Inferior parietal cortex (tissue), 1 donor: ENCODE data around the gene SYK.
"Not testable (repeated sequence)": the region's sequence is repeated elsewhere in the genome, so short reads cannot be mapped to it uniquely, and the experiment has no call there.

Experiments used
- DNase-seq: peaks from one replicate; pipeline ENCODE4 v3.0.0-alpha.2; 2016; ENCODE audit errors: extremely low spot score

The SYK gene

GRCh38 chr9:90801241-90801972 lies at the start of gene SYK:
Gene SYK, plus strand, starts transcription at chr9:90801819. Its CDS starts 42,080 bp downstream, at chr9:90843899.
- DNase-seq, result no peak

DNA sequence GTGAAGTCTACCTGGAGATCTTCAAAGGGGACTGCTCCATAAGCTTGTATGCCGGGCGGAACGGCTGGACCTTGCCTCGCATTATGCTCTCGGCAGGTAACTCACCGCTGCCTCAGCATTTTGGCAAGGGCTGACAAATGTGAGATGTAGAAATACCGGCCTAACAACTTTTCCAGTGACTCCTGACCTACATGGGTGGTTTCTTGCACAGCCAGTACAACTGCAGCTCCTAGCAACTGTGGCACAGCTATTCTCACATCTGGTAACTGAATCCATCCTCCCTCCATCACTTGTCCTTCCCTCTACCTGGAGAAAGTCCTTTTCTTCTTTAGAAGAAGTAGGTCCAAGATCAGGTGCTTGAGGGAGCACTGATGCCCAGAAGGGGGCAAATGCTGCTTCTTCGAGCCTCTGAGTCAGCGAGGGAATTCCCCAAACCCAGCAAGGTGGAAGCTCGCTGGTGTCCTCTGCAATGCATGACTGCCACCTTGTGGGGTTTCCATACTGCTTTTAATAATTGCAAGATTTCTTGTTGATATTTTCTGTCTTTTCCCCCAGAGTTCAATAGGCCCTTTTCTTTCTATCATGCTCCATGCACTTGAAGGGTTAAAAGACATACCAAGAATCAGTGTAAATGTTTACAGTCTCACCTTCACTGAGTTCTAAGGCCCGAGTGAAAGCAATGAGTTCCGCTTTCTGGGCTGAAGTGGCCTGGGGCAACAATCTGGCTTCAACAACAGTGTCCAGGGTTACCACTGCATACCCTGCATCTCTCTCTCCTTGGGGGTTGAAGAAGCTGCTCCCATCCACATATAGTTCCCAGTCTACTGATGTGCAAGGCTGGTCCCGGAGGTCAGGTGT lies 45.9 kb upstream of the SYK start:
- peak; percentile 53 for DNase-seq

DNA sequence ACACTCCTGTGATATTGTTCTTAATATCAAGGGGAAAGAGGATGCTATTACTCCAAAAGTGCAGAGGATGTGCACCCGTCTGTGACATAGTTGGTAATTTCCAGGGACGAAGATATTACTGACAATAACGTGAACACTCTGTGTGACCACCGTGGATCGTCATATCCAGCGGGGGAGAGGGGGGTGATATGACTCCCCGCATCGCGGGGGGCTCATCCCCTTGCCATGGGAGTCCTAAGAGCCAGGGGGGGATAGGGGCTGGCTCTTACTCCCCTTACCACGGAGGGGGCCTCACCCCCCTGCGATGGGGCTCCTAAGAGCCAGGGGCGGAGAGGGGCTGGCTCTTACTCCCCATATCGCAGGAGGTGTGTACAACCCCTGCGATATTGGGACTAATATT lies 41.0 kb upstream of the SYK start:
- not testable (repeated sequence) for DNase-seq

GRCh38 chr9:90766731-90767130 lies 34.9 kb upstream of the SYK start:
- DNase-seq, result no peak

DNA sequence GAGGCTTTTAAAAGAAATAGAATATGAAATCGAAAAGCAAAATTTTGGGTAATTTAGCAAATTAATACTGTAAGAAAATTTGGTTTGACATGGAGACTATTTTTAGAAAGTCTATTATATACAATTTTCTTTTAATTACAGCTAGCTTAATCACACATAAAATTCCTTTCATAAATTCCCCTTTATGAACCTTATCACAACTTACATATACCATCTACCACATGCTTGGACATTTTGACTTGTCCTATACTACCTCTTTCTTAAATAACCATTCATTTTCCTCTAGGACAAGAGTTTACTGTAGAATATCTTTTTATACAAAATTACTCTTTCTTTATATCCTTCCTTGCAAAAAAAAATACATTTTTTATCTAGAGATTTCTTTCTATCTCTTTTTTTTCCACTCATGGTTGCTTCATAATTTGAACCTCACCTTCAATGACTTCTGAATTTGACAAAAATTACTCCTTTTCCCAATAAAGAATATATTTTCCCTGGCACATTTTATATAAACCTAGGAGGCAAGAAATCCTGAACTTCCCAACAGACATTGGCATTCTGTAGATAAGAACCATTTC lies 34.0 kb upstream of the SYK start:
- DNase-seq, result no peak

DNA sequence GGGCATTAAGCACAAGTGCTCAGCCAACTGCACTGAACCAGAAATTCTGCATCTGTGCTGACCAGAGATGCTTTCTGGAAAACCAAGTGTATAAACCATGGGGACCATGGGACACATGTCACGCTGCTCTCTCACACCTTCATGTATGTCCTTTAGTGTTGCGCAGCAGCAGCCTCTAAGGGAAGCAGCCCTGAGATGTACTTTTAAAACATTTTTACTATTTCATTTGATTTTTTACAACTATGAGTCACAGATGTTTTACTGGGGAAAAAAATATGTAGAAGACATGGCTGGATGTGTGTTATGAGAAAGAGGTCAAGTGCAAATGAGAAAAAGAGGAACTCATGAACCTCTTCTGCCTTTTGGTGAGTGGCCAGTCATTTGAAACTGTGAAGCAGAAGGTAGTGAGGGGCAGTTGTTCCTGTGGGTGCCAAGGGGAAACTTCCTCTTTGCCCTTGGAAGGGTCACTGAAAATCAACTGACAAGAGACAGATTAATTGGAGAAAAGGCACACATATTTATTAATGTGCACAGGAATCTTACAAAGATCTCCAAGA lies 31.4 kb upstream of the SYK start:
- DNase-seq, result no peak

GRCh38 chr9:90770927-90771326 lies 30.7 kb upstream of the SYK start:
- no peak for DNase-seq

GRCh38 chr9:90772386-90772785 lies 29.2 kb upstream of the SYK start:
- no peak for DNase-seq

- DNase-seq, result no peak
Observed at GRCh38 chr9:90773617-90774016, 28.0 kb upstream of the SYK start.

- DNase-seq, result no peak
Observed at GRCh38 chr9:90774071-90774470, 27.5 kb upstream of the SYK start.

- no peak for DNase-seq
Observed at GRCh38 chr9:90774682-90775081, 26.9 kb upstream of the SYK start.

DNA sequence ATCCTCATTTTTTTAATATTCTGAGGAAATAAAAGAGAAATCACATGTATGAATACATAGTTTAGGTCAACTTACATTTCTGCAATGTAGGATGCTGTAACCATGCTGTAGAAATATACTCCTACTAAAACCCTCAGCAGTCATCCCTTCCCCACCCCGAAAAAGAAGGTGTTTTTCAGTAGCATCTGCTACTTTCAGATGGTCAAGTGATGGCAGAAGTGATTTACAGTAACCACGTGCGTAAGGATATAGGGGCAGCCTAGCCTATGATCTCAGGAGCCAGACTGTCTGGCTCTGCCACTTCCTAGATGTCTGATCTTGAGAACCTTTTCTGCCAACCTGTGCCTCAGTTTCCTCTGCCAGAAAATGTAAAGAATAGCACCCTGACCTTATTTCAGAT lies 26.0 kb upstream of the SYK start:
- DNase-seq, result no peak

DNA sequence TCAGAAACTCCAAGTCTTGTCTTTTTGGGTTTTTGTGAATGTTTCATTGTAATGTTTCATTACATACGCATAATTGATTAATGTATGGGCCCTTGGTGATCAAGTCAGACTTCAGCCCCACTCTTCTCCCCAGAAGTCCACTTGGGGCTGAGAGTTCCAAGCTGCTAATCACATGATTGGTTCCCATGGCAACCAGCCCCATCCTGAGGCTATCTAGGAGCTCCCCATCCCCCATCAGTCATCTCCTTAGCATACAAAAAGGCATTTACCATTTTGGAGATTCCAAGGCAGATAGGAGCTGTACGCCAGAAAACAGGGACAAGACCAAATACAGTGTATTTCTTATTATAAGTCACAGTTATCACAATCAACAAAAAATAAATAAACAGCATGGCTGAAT lies 22.9 kb upstream of the SYK start:
- DNase-seq, result no peak

DNA sequence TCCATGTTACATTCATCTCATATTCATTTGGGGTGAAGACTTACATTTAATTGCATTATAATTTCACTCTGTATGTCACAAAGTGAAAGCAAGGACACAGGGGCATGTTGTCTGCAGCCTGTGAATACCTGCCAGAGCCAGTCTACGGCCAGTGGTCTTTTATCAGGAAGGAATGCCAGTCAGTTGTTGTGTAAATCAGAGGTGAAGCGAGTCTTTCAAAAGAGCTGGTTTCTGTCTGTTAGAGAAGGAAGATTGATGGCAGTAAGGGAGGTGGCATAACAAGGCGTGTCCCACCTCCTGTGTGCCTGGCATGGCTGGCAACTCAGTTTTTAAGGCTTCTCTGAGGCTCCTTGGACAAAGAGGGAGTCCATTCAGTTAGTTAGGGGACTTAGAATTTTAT lies 18.1 kb upstream of the SYK start:
- no peak for DNase-seq

DNA sequence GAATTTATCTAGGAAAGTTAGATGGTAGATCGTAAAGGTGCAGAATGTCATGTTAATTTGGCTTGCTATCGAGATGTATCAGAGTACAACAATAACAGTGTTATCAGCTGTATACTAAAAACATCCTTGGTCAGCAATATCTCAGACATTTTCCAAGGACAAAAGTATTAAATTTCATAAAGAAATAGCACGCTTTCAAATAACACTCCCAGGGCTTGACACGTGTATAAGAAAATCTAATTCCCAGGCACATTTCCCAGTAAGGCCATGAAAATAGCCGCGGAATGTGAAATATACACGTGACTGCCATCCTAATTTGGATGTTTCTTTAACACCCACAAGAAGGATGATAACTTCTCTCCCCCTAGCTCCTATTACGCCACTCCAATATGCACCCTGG lies 17.7 kb upstream of the SYK start:
- no peak for DNase-seq

- DNase-seq, result no peak
Observed at GRCh38 chr9:90787771-90788460, 13.7 kb upstream of the SYK start.

- not testable (repeated sequence) for DNase-seq
Observed at GRCh38 chr9:90788527-90788926, 13.1 kb upstream of the SYK start.

DNA sequence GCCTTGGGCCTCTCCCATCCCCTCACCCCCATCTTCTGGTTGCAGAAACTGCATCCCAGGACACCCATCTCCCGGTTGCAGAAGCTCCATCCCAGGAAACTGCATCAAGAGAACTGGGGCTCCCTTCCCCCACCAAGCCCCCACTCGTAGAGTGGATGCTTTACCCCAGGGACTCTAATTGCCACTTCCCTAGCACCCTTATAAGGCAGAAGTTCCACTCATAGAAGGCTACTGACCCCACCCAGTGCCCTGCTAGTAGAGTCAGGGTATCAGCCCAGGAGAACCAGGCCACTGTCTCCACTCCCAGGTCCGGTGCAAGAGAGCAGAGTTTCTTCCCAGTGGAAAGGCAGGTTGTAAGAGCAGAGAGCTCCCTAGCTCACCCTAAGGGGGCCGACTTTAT lies 12.2 kb upstream of the SYK start:
- no peak for DNase-seq

GRCh38 chr9:90789862-90790261 lies 11.8 kb upstream of the SYK start:
- DNase-seq, result no peak

GRCh38 chr9:90793024-90793423 lies 8.6 kb upstream of the SYK start:
- not testable (repeated sequence) for DNase-seq

DNA sequence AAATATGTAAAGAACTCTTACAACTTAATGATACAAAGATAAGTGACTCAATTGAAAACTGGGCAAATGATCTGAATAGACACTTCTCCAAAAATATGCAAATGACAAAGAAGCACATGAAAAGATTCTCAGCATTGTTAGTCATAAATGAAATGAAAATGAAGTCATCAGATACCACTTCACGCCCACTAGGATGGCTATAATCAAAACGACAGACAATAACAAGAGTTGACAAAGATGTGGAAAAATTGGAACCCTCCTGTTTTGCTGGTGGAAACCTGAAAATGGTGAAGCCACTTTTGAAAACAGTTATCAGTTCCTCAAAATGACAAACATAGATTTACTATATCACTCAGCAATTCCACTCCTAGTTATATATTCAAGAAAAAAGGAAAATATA lies 7.9 kb upstream of the SYK start:
- DNase-seq, result no peak

GRCh38 chr9:90795084-90795483 lies 6.5 kb upstream of the SYK start:
- no peak for DNase-seq
